GM06990 (cell line): Measurements from ENCODE around the gene CCN2.
A peak's percentile ranks its signal among the peaks of the same experiment; 100 is the strongest.
"Not testable (repeated sequence)": the region's sequence is repeated elsewhere in the genome, so short reads cannot be mapped to it uniquely, and the experiment has no call there.

Source experiments
- DNase-seq: peaks from one replicate; pipeline ENCODE4 v3.0.0-alpha.2; 2011; ENCODE audit not compliant: insufficient read length; ENCODE audit errors: extremely low read depth
- H3K27me3 ChIP-seq: replicated peaks from 2 replicates; pipeline ENCODE4 v1.6.0; 2011; ENCODE audit warnings: low read length; ENCODE audit not compliant: control insufficient read depth, insufficient read depth
- H3K36me3 ChIP-seq: 2 replicates; pipeline ENCODE4 v1.5.1; 2011; ENCODE audit warnings: low read length; ENCODE audit not compliant: control insufficient read depth, insufficient read depth
- H3K4me3 ChIP-seq: replicated peaks from 2 replicates; pipeline ENCODE4 v1.5.1; 2011; ENCODE audit warnings: low read depth, mild to moderate bottlenecking, control low read depth, low read length
- TF ChIP-seq, protein P1 (sequence below): IDR thresholded peaks from 2 replicates; pipeline ENCODE4 v1.5.1; 2011; ENCODE audit warnings: low read length, control low read depth, mild to moderate bottlenecking, inconsistent platforms; ENCODE audit not compliant: insufficient read depth, poor library complexity, severe bottlenecking

Gene CCN2

DNA sequence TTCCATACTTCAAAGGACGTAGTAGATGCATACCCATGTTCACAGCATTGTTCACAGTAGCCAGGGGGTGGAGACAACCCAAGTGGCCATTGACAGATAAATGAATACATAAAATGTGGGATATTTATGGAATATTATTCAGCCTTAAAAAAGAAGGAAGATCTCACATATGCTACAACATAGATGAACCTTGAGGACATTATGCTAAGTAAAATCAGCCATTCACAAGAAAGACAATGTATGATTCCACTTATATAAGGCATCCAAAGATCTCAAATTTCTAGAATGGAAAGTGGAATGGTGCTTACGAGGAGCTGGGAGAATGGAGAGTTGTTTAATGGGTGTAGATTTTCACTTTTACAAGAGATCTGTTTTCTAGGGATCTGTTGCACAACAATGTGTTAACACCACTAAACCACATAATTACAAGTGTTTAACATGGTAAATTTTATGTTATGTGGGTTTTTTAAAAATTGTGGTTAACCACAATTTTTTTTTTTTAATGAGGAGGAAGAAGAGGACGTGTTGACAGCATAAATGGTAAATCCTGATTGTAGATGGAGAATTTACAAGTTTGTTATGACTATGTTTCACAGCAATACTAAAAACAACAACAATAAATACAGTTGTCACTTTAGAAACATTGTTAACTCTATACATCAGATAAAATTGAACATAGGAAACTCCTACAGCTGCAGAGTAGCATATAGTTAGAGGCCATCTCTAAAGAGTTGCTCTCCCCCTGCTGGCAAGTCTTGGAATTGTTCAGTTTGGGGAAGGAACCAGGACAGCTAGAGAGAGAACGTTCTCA is 41.6 kb downstream of the CCN2 start:
- H3K27me3 ChIP-seq, result no peaks in the 10 kb centered on the region
- peak; percentile 31 for DNase-seq
- TF ChIP-seq, protein P1, sequence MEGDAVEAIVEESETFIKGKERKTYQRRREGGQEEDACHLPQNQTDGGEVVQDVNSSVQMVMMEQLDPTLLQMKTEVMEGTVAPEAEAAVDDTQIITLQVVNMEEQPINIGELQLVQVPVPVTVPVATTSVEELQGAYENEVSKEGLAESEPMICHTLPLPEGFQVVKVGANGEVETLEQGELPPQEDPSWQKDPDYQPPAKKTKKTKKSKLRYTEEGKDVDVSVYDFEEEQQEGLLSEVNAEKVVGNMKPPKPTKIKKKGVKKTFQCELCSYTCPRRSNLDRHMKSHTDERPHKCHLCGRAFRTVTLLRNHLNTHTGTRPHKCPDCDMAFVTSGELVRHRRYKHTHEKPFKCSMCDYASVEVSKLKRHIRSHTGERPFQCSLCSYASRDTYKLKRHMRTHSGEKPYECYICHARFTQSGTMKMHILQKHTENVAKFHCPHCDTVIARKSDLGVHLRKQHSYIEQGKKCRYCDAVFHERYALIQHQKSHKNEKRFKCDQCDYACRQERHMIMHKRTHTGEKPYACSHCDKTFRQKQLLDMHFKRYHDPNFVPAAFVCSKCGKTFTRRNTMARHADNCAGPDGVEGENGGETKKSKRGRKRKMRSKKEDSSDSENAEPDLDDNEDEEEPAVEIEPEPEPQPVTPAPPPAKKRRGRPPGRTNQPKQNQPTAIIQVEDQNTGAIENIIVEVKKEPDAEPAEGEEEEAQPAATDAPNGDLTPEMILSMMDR, result peak; percentile 83

DNA sequence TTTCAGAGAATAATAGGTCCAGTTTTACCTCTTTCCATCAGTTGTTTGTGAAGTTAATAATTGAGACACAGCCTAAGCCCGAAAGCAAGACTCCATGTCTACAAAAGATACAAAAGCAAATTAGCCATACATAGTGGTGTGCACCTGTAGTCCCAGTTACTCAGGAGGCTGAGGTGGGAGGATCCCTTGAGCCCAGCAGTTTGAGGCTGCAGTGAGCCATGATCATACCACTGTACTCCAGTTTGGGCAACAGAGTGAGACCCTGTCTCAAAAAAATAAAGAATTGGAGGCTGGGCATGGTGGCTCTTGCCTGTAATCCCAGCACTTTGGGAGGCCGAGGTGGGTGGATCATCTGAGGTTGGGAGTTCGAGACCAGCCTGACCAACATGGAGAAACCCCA is 42.4 kb downstream of the CCN2 start:
- not testable (repeated sequence) for H3K4me3 ChIP-seq, H3K27me3 ChIP-seq, H3K36me3 ChIP-seq, DNase-seq

More for the DNA sequence above, 41.6 kb downstream of the CCN2 start:
- Histone ChIP-seq H3K36me3 (no peaks in the 10 kb centered on the region), H3K4me3 (no peak overlapping the region)

DNA sequence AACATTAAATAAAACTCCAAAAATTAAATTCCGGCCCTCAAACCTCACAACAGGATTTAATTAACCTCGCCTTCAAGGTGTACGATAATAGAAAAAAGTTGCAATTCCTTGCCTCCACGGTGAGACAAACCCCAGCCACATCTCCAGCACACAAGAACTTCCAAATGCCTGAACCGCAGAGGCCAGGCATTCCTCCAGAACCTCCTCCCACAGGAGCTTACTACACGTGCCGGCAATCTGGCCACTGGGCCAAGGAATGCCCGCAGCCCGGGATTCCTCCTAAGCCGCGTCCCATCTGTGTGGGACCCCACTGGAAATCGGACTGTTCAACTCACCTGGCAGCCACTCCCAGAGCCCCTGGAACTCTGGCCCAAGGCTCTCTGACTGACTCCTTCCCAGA is 47.4 kb downstream of the CCN2 start:
- not testable (repeated sequence) for H3K27me3 ChIP-seq, DNase-seq, H3K4me3 ChIP-seq, H3K36me3 ChIP-seq

DNA sequence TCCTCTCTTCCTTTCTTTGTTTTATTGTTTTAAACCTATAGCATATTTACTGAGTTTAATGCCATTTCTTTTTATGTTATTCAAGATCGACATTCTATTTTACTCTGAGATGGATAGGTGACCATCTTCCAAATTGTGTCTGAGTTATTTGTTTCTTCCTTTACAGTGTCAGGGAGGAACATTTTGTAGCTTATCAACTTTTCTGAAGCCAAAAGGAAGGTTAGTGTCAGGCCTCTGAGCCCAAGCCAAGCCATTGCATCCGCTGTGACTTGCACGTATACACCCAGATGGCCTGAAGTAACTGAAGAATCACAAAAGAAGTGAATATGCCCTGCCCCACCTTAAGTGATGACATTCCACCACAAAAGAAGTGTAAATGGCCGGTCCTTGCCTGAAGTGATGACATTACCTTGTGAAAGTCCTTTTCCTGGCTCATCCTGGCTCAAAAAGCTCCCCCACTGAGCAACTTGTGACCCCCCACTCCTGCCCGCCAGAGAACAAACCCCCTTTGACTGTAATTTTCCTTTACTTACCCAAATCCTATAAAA is 49.8 kb downstream of the CCN2 start:
- not testable (repeated sequence) for H3K4me3 ChIP-seq, H3K27me3 ChIP-seq, DNase-seq, H3K36me3 ChIP-seq

DNA sequence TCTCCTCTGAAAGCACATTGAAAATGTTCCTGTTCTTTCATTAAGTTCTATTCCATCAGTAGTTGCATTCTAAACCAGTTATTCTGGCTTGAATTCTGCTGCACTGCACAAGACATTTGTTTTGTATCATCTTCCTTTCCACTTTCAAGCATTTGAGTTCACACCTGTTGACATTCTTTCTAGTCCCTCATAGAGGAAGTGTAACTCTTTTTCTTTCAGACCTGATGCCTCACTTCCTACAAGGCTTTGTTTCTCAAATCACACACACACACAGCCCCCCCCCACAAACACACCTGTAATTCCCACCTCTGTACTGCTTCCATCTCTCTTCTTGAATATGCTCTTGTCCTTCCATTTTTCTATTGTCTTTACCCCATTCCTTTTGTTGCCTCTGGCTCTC is 50.9 kb downstream of the CCN2 start:
- Histone ChIP-seq H3K27me3 (no peaks in the 10 kb centered on the region), H3K4me3 (no peak overlapping the region), H3K36me3 (no peaks in the 10 kb centered on the region)
- no peak for DNase-seq
- TF ChIP-seq, protein P1, result no peak

DNA sequence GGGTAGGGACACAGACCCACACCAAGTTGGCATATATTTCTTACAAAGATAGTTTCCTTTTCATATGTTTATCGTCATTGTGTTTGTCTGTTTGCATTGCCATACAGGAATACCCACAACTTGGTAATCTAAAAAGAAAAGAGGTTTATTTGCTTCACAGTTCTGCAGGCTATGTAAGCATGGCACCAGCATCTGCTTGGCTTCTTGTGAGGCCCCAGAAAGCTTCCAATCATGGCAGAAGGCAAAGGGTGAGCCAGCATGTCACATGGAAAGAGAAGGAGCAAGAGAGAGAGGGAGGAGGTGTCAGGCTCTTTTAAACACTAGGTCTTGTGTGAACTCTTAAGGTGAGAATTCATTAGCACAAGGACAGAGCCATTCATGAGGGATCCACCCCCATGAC is 52.5 kb downstream of the CCN2 start:
- TF ChIP-seq, protein P1, result no peak
- H3K27me3 ChIP-seq, result no peaks in the 10 kb centered on the region

More for the DNA sequence above, 52.5 kb downstream of the CCN2 start:
- DNase-seq, result no peak
- H3K4me3 ChIP-seq, result no peak overlapping the region
- no peaks in the 10 kb centered on the region for H3K36me3 ChIP-seq
